HepG2 (cell line): ENCODE measurements around the gene ARMC5. TPM values are rescaled to one million over a fixed set of nuclear protein-coding genes. Genes with fewer than 3 reads are reported as not detected.

Experiments
- ATAC-seq: fragments of 200-7000 bp; cut with Tn5 transposase; 3 replicates; pipeline ENCODE4 v1.9.1; 2020; ENCODE audit warnings: mild to moderate bottlenecking, moderate library complexity
- BruUV-seq: library from RNA; stranded (reverse); fragments of 400-500 nt; replicated peaks from 2 replicates; lab custom pipeline; 2021; lab: Mats Ljungman, UMichigan
- CTCF ChIA-PET: fragments of 300-600 bp; formaldehyde crosslinking; extraction: SDS; loops from one replicate; lab custom pipeline; 2021; ENCODE audit warnings: low total read pairs, inconsistent platforms, low intra/inter-chr PET ratio; lab: Yijun Ruan, JAX
- POLR2A ChIA-PET: fragments of 350-600 bp; sonication (Branson Sonifier 250); formaldehyde crosslinking; loops from one replicate; lab custom pipeline; 2020; ENCODE audit warnings: antibody characterized with exemption, inconsistent platforms; lab: Yijun Ruan, JAX
- DNase-seq: peaks from one replicate; pipeline ENCODE4 v3.0.0-alpha.2; 2015; ENCODE audit warnings: low spot score
- FAIRE-seq: peaks from 3 replicates; lab custom pipeline; 2011; peaks lifted over from hg19 to GRCh38; lab: Jason Lieb, UNC
- H2AFZ ChIP-seq: one replicate; pipeline ENCODE4 v1.6.1; 2011; ENCODE audit warnings: low read length, inconsistent platforms
- H3K27ac ChIP-seq: fragments of 300-600 bp; 3 replicates; pipeline ENCODE4 v1.8.0; 2011; ENCODE audit warnings: mixed run types, mild to moderate bottlenecking, mixed read lengths, low read length, inconsistent platforms; ENCODE audit not compliant: insufficient read depth; ENCODE audit errors: extremely low read length
- H3K27me3 ChIP-seq, 2 experiments: fragments of 200-600 bp in 1 of 2; 2 replicates in 1 of 2; 3 replicates in 1 of 2; pipeline versions ENCODE4 v1.6.0 to v1.8.0; 2011; ENCODE audit warnings: low read length in 2 of 2, mild to moderate bottlenecking in 2 of 2, moderate library complexity in 2 of 2, inconsistent platforms in 1 of 2; ENCODE audit not compliant: insufficient read depth in 2 of 2, control insufficient read depth in 1 of 2
- H3K36me3 ChIP-seq, 2 experiments: fragments of 200-600 bp in 1 of 2; replicated peaks in 1 of 2; 2 replicates in 1 of 2; 3 replicates in 1 of 2; pipeline versions ENCODE4 v1.5.1 to v1.8.0; 2011; ENCODE audit warnings: low read length in 2 of 2, inconsistent platforms in 1 of 2; ENCODE audit not compliant: insufficient read depth in 2 of 2, control insufficient read depth in 1 of 2
- H3K4me1 ChIP-seq: 2 replicates; pipeline ENCODE4 v1.5.1; 2012; ENCODE audit warnings: low read length, inconsistent platforms; ENCODE audit not compliant: insufficient read depth
- H3K4me2 ChIP-seq: 2 replicates; pipeline ENCODE4 v1.6.0; 2011; ENCODE audit warnings: low read depth, low read length, inconsistent platforms
- H3K4me3 ChIP-seq, 3 experiments: fragments of 200-600 bp in 1 of 3; sonication (generic), shearing (Covaris generic) in 1 of 3; replicated peaks in 1 of 3; 2 replicates each; pipeline ENCODE4 v1.5.1; 2011 to 2016; ENCODE audit warnings: low read length in 3 of 3, inconsistent platforms in 2 of 3, low read depth in 2 of 3, mild to moderate bottlenecking in 2 of 3, control low read depth in 1 of 3, mixed read lengths in 1 of 3; ENCODE audit not compliant: insufficient read depth in 1 of 3
- H3K79me2 ChIP-seq: one replicate; pipeline ENCODE4 v1.6.1; 2011; ENCODE audit warnings: low read length, inconsistent platforms; ENCODE audit not compliant: insufficient read depth
- H3K9ac ChIP-seq: 2 replicates; pipeline ENCODE4 v1.6.0; 2011; ENCODE audit warnings: mild to moderate bottlenecking, low read depth, low read length, inconsistent platforms; ENCODE audit not compliant: insufficient read depth
- H3K9me3 ChIP-seq: 2 replicates; pipeline ENCODE4 v1.5.1; 2012; ENCODE audit warnings: mild to moderate bottlenecking, low read length
- H4K20me1 ChIP-seq: 2 replicates; pipeline ENCODE4 v1.6.0; 2011; ENCODE audit warnings: inconsistent platforms, mild to moderate bottlenecking, low read length, moderate library complexity; ENCODE audit not compliant: insufficient read depth
- ARID4A ChIP-seq: sonication (generic); formaldehyde crosslinking; IDR thresholded peaks from 2 replicates; pipeline ENCODE4 v1.5.0; 2020; ENCODE audit warnings: mild to moderate bottlenecking, missing genetic modification reagents, borderline replicate concordance
- ATF7-NPFF ChIP-seq: sonication (generic); formaldehyde crosslinking; IDR thresholded peaks from 2 replicates; pipeline ENCODE4 v1.8.1; 2023; ENCODE audit warnings: mild to moderate bottlenecking, low read depth, missing genetic modification reagents, moderate library complexity
- ATRX ChIP-seq: sonication (generic); formaldehyde crosslinking; IDR thresholded peaks from 2 replicates; pipeline ENCODE4 v1.4.0; 2020; ENCODE audit warnings: missing genetic modification reagents, borderline replicate concordance
- HNRNPK ChIP-seq: fragments of 200-400 bp; formaldehyde crosslinking; IDR thresholded peaks from 2 replicates; pipeline ENCODE4 v1.6.1; 2018; ENCODE audit warnings: low read length, low read depth, moderate library complexity, mild to moderate bottlenecking; ENCODE audit not compliant: poor library complexity, severe bottlenecking
- MED8 ChIP-seq: sonication (generic); formaldehyde crosslinking; IDR thresholded peaks from 2 replicates; pipeline ENCODE4 v1.8.1; 2023; ENCODE audit warnings: mild to moderate bottlenecking, missing genetic modification reagents; ENCODE audit not compliant: insufficient replicate concordance
- REL ChIP-seq: sonication (generic); formaldehyde crosslinking; conservative IDR thresholded peaks from 2 replicates; pipeline ENCODE4 v1.8.0; 2022; ENCODE audit warnings: mild to moderate bottlenecking, missing genetic modification reagents, moderate library complexity
- RFXAP ChIP-seq: sonication (generic); formaldehyde crosslinking; IDR thresholded peaks from 2 replicates; pipeline ENCODE4 v1.4.0; 2020; ENCODE audit warnings: missing genetic modification reagents, borderline replicate concordance
- SRF ChIP-seq: IDR thresholded peaks from 2 replicates; pipeline ENCODE4 v1.6.1; 2011; ENCODE audit warnings: mild to moderate bottlenecking, low read depth, low read length, moderate library complexity
- ZBTB38 ChIP-seq: sonication (generic); formaldehyde crosslinking; IDR thresholded peaks from 2 replicates; pipeline ENCODE4 v1.5.1; 2020; ENCODE audit warnings: mild to moderate bottlenecking, missing genetic modification reagents
- ZNF510 ChIP-seq: sonication (generic); formaldehyde crosslinking; IDR thresholded peaks from 2 replicates; pipeline ENCODE4 v1.4.0; 2020; ENCODE audit warnings: low read depth, mild to moderate bottlenecking, missing genetic modification reagents
- ZNF577 ChIP-seq: sonication (generic); formaldehyde crosslinking; IDR thresholded peaks from 2 replicates; pipeline ENCODE4 v1.4.0; 2020; ENCODE audit warnings: mild to moderate bottlenecking, low read depth, missing genetic modification reagents, borderline replicate concordance
- WGBS: methylation state at CpG from one replicate; pipeline ENCODE4 v1.1.6; 2017; ENCODE audit warnings: low lambda C conversion rate; 5-methylcytosine and 5-hydroxymethylcytosine counted together
- in situ Hi-C: cut with HindIII; loops from 2 replicates; pipeline ENCODE4 v1.10.0; 2017; ENCODE audit warnings: low pct_unique_long_range_greater_than_20kb; ENCODE audit not compliant: extremely low pct_ligation_motif_present
- intact Hi-C: fragments of 100-400 bp; cut with micrococcal nuclease; formaldehyde crosslinking; loops from one replicate; pipeline ENCODE4 v1.10.0; 2022; ENCODE audit not compliant: unreplicated experiment
- polyA plus RNA-seq, 8 experiments: library from polyadenylated mRNA; depleted of rRNA in 3 of 8; stranded (reverse) in 7 of 8; unstranded in 1 of 8; fragments of >200 nt; fragmentation: Illumina TruSeq in 4 of 8; extraction: Trizol in 4 of 8; gene quantifications; 2 replicates each; pipeline versions ENCODE4 v1.2.1 to v1.2.3, GENCODE V29; 2011 to 2016; ENCODE audit warnings: low read depth in 4 of 8, missing spikeins in 1 of 8, mixed read lengths in 1 of 8; ENCODE audit not compliant: insufficient read depth in 1 of 8
- total RNA-seq, 5 experiments: library from RNA; depleted of rRNA; stranded (reverse); fragments of >200 nt; fragmentation: Illumina TruSeq; extraction: Trizol; gene quantifications; 2 replicates each; pipeline ENCODE4 v1.2.3, GENCODE V29; 2016; ENCODE audit warnings: low read depth in 1 of 5
- TF ChIP-seq, protein P1 (sequence below): sonication (generic); formaldehyde crosslinking; IDR thresholded peaks from 2 replicates; pipeline ENCODE4 v1.4.0; 2020; ENCODE audit warnings: missing genetic modification reagents
- TF ChIP-seq, protein P2 (sequence below), 2 experiments: sonication (generic) in 1 of 2; formaldehyde crosslinking in 1 of 2; IDR thresholded peaks; 2 replicates each; pipeline versions ENCODE4 v1.6.1 to v1.9.0; 2014 to 2022; ENCODE audit warnings: antibody characterized with exemption in 1 of 2, borderline replicate concordance in 1 of 2, inconsistent platforms in 1 of 2, low read depth in 1 of 2, missing genetic modification reagents in 1 of 2

ARMC5 gene
- total and polyA plus RNA-seq, 2 of the 13 experiments (the other 11 are each of a cell fraction or from before 2014, with no cell fraction given) = 10.8 to 22.3 TPM

DNA sequence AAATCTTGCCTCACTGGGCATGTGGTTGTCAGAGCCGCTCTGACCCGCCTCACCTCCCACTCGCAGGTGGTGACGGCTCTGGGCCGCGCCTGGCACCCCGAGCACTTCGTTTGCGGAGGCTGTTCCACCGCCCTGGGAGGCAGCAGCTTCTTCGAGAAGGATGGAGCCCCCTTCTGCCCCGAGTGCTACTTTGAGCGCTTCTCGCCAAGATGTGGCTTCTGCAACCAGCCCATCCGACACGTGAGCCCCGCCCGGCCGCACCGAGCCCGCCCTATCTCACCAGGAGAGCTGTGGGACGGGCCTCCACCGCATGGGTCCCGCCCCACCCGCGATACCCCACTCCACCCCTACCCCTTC is 16.6 kb downstream of the ARMC5 start:
- WGBS = 94% methylated on average over 26 of the region's 26 CpGs
- no peak overlapping the region for H3K27ac ChIP-seq
- H3K79me2 ChIP-seq = no peaks in the 10 kb centered on the region
- H3K9me3 ChIP-seq = no peaks in the 10 kb centered on the region
- intact Hi-C loops (loop anchor here (2.0 to 5.0 kb wide), 2 partner anchors 33 to 221 kb away; partner anchors contain the start of gene RUSF1), in situ Hi-C loops (no loop called here)
- no peak overlapping the region for H3K9ac ChIP-seq
- BruUV-seq = no TSS peak
- H3K4me3 ChIP-seq = no peak overlapping the region; a peak in 1 of 6 replicates
- no peak overlapping the region for H2AFZ ChIP-seq
- no peak for FAIRE-seq
- POLR2A ChIA-PET = interaction anchor here (1.9 to 5.0 kb wide), 3 partner anchors 10 to 296 kb away, joined by 6 to 110 read pairs (median 9); partner anchors contain the start of genes ARMC5 and FUS
- no peak for DNase-seq
- peaks cover 77% of the 10 kb centered on the region for H3K4me1 ChIP-seq
- no peak overlapping the region for H3K4me2 ChIP-seq
- H3K27me3 ChIP-seq = peaks cover 0 to 16% of the 10 kb centered on the region in 2 experiments; a peak in 3 of 5 replicates
- no peak for ATAC-seq
- CTCF ChIA-PET = no interaction called here
- no peaks in the 10 kb centered on the region for H3K36me3 ChIP-seq
- H4K20me1 ChIP-seq = no peaks in the 10 kb centered on the region
- TF ChIP-seq ATRX (CRISPR knock-in tag) (no peak), REL (no peak), MED8 (no peak), SRF (no peak), ZBTB38 (CRISPR knock-in tag) (peak; percentile 46; the same call in 1 of the 2 replicates), RFXAP (0 out of 2 replicates have a peak, but pooled peaks have one; percentile 17), HNRNPK (peak; percentile 36), ATF7-NPFF (CRISPR knock-in tag) (no peak), ZNF510 (CRISPR knock-in tag) (no peak), ARID4A (CRISPR knock-in tag) (no peak), ZNF577 (CRISPR knock-in tag) (no peak)
- TF ChIP-seq, protein P1, sequence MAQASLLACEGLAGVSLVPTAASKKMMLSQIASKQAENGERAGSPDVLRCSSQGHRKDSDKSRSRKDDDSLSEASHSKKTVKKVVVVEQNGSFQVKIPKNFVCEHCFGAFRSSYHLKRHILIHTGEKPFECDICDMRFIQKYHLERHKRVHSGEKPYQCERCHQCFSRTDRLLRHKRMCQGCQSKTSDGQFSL (CRISPR knock-in tag) = no peak
- TF ChIP-seq, protein P2, sequence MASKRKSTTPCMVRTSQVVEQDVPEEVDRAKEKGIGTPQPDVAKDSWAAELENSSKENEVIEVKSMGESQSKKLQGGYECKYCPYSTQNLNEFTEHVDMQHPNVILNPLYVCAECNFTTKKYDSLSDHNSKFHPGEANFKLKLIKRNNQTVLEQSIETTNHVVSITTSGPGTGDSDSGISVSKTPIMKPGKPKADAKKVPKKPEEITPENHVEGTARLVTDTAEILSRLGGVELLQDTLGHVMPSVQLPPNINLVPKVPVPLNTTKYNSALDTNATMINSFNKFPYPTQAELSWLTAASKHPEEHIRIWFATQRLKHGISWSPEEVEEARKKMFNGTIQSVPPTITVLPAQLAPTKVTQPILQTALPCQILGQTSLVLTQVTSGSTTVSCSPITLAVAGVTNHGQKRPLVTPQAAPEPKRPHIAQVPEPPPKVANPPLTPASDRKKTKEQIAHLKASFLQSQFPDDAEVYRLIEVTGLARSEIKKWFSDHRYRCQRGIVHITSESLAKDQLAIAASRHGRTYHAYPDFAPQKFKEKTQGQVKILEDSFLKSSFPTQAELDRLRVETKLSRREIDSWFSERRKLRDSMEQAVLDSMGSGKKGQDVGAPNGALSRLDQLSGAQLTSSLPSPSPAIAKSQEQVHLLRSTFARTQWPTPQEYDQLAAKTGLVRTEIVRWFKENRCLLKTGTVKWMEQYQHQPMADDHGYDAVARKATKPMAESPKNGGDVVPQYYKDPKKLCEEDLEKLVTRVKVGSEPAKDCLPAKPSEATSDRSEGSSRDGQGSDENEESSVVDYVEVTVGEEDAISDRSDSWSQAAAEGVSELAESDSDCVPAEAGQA (IDR thresholded peaks at IDR 0.05; ENCODE audit: low read depth) = no peak
- TF ChIP-seq, protein P2 (CRISPR knock-in tag; IDR thresholded peaks at IDR 0.05; ENCODE audit: borderline replicate concordance) = no peak
